GM18909 (cell line): ENCODE results near the gene VMP1.

ENCODE experiments used
- ATAC-seq: cut with Tn5 transposase; IDR thresholded peaks from one replicate; pipeline ENCODE4 v1.9.1; 2021; ENCODE audit warnings: mild to moderate bottlenecking; ENCODE audit not compliant: unreplicated experiment, poor library complexity

The VMP1 gene

GRCh38 chr17:59702304-59702703 is 5.2 kb upstream of the VMP1 start:
- no peak for ATAC-seq

DNA sequence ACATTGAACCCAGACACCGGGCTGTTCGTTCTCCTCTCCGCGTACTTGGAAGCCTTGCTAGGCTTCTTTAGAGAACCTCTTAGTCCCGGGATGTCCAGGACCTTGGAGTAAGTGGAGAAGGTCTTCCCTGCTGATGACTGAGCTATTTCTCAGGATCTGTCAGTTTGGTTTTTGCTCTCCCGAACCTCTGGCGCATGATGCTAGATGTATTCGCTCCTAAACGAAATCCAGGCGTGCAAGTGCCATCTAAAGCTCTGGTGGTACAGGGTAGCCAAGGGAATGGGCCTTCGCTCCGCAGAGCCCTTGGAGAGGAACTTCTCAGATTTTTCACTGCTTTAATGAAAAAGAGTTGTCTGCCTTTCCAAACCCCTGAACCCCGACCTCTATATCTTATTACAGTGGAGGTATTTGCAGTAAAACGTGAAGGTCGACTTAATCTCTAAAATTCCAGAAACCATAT is 547 bp downstream of the VMP1 start:
- peak; percentile 4 for ATAC-seq

- ATAC-seq = no peak
These were observed 4.5 kb downstream of the VMP1 start for GRCh38 chr17:59711936-59712335.

- ATAC-seq = no peak
These were observed 5.4 kb downstream of the VMP1 start for GRCh38 chr17:59712862-59713261.

GRCh38 chr17:59714255-59714654 is 6.8 kb downstream of the VMP1 start:
- ATAC-seq = no peak

DNA sequence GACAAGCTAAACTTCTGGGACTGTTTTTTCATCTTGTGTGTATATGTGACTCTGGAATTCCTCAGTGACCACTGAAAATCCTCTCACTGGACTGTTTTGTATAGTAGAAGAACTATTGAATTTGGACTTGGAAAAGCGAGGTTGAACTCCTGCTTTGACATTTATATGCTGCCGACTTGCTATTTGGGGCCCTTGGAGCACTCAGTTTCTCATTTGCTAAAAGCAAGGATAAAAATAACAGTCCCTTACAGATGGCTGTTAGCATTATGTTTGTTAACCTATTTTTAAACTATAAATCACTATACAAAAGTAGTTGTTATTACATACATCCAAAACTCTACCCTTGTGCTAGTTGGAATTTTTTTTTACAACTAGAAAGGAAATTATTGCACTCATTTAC is 9.0 kb downstream of the VMP1 start:
- ATAC-seq = no peak

GRCh38 chr17:59719526-59719925 is 12.1 kb downstream of the VMP1 start:
- no peak for ATAC-seq

DNA sequence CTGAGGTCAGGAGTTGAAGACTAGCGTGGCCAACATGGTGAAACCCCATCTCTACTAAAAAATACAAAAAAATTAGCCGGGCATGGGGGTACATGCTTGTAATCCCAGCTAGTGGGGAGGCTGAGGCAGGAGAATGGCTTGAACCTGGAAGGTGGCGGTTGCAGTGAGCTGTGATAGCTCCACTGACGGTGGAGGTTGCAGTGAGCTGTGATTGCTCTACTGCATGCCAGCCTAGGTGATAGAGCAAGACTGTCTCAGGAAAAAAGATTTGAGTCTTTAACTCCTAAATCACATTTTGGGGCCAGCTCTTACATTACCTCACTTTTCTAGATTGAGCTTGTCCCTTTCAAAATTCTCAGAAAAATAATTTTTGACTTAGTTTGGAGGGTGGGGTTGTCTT is 15.2 kb downstream of the VMP1 start:
- no peak for ATAC-seq

DNA sequence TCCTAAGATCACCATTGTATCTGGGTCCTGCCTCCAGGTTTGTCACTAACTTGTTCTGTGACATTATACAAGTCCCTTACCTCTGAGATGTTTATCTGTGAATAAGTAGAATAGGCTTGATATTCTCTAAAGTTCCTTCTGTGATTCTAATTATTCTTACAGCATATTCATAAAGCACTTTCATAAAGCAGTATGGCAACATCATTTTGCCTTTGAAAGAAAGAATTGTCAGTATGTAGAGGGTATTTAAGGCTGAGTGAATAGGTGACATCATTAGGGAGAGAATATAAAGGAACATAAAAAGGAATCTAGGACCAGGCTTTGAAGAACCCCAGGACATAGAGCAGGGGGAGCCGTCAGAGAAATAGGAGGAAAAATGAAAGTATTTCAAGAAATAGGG is 15.6 kb downstream of the VMP1 start:
- no peak for ATAC-seq

DNA sequence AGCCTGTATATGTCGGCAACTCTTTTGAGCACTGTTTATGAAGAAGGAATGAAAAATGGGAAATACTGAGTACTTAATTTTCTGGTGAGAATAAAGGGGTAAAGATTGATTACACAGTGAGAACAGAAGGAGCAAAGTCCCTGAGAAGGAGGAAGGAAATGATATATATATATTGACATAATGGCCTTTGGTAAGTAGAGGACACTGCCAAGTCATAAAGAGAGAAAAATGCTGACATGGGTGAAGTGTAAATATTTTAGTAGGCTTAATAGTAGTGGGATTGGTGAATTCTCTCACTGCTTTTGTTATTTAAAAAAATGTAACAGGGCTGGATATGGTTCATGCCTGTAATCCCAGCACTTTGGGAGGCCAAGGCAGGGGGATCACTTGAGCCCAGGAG is 16.2 kb downstream of the VMP1 start:
- ATAC-seq = no peak

GRCh38 chr17:59725691-59726090 is 18.2 kb downstream of the VMP1 start:
- no peak for ATAC-seq

DNA sequence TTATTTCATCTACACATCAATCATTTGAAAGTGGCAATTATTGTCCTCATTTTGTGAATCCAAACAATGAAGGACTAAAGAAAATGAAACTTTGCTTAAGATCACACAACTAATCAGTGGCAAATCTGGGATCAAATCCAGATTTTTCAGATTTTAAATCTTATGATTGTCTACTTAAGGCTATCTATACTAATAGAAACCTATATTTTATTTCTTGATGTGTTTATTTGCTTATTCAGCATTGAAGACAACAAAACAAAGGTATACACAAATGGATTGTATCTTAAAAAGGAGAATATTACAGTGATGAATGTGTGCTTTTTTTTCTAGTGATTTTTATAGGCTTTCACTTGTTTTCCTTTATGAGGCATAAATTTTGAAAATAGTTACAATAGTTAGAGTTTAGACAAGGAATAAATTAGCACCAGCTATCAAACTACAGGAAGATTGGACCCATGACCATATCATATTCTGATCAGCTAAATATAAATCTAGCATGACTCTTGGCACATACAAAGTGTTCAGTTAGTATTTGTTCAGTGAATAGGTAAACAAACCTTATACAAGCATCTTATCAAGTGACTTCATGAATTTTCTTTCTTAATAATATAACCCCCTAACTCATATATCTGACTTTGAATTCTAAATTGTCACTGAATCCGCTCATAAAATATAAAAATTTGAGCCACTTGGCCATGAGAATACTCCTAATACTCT is 20.5 kb downstream of the VMP1 start:
- no peak for ATAC-seq

GRCh38 chr17:59730268-59730834 is 22.9 kb downstream of the VMP1 start:
- no peak for ATAC-seq

GRCh38 chr17:59733697-59734096 is 26.2 kb downstream of the VMP1 start:
- no peak for ATAC-seq

DNA sequence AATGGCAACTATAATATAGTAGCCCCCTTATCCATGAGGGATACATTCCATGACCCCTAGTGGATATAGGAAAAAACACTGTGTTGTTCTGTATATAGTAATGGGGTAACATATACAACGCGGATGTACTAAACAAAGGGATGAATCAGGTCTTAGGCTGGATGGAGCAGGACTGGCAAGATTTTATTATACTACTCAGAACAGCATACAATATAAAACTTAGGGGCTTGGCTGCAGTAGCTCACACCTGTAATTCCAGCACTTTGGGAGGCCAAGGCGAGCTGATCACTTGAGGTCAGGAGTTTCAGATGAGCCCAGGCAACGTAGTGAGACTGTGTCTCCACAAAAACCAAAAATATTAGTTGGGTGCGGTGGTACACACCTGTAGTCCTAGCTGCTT is 26.8 kb downstream of the VMP1 start:
- no peak for ATAC-seq

- ATAC-seq = no peak
These were observed 29.9 kb downstream of the VMP1 start for GRCh38 chr17:59737324-59737723.

- ATAC-seq = no peak
These were observed 36.4 kb downstream of the VMP1 start for GRCh38 chr17:59743842-59744241.

- ATAC-seq = no peak
These were observed 37.6 kb downstream of the VMP1 start for GRCh38 chr17:59745040-59745439.

GRCh38 chr17:59746849-59747445 is 39.5 kb downstream of the VMP1 start:
- ATAC-seq = no peak

- no peak for ATAC-seq
These were observed 41.1 kb downstream of the VMP1 start for GRCh38 chr17:59748591-59748990.

- ATAC-seq = no peak
These were observed 44.5 kb downstream of the VMP1 start for GRCh38 chr17:59751955-59752413.

DNA sequence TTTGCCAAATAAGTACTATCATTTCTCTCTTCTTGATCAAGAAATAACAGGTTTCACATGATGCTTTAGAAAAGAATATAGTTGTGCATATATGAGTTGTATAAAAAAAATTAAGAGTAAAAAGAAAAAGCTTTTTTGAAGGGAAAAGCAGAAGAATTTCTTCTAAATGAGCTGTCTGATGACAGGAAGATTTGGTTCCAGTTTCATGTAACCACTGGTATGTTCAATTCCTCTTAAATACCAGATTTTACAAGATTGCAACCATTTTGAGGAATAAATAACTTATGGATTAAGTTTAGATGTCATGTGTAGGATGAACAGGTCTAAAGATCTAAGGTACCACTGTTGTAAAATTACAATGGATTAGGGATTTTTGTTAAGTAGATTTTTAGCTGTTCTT is 45.0 kb downstream of the VMP1 start:
- ATAC-seq = no peak
